ENCODE measurements around the gene CCDC33.

Gene CCDC33

DNA sequence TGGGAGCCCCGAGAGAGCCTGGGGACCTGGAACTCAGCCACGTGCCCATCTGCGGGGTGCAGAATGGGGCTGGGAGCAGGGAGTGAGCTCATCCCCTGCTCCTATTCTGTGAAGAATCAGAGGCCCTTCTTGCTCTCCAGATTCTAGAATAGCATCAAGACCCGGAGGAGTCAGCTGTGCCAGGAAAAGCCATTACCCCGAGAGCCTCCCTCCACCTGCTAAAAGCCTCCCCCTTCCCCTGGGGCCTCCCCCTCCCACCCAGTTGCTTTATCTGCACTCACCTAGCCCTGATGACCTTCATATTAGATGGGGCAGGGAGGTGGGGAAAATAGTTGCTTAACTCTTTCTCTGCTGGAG lies 23.1 kb downstream of the CCDC33 start:
- no peaks in the 10 kb centered on the region for H3K4me1 Mint-ChIP-seq
- no peaks in the 10 kb centered on the region for H3K9me3 Mint-ChIP-seq
- ATAC-seq (replicated peaks; ENCODE audit: extremely low read depth, poor library complexity, severe bottlenecking) (no peak), DNase-seq (ENCODE audit: low spot score in 2 of 2) (no peak)
- H3K27me3 Mint-ChIP-seq = peaks cover 88% of the 10 kb centered on the region
- H3K27ac Mint-ChIP-seq (ENCODE audit: low read depth) = no peak overlapping the region
- no peak overlapping the region for H3K4me3 Mint-ChIP-seq
- H3K36me3 Mint-ChIP-seq (ENCODE audit: insufficient read depth) = peaks cover 4% of the 10 kb centered on the region

DNA sequence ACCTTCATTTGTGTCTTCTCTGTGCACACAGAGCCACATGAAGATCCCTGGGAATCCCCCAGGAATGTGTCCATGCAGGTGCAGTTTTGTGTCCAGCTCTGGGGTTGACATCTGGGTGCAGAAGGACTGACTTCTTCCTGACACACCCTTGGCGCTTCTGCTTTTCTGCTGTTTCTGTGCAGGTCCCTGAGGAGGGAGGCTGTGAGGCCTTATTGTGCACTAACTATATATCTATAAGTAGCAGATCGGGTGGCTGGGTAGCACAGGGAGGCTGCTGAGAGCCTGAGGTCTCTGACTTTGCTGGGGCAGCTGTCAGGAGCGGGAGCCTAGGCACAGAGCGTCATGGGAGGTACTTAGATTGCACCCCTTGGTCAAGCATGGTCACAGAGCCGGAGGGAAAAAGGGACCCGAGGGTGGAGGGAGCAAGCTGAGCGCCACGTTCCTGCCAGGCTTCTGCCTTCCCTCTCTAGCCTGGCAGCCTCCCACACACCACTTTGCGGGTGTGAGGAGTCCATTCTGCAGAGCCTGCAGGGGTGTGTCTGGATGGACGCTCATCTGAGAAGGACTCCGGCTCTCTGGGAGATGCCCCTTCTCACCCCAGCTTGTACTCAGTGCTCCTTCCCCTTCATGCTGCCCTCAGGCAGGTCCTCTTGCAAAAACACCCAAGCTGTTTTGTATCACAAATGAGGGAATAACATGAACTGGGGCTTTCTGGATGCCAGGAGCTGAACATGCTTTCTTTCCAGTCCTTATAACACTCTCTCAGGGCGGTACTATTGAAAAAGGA lies 23.9 kb downstream of the CCDC33 start:
- H3K27ac Mint-ChIP-seq (ENCODE audit: low read depth) = no peak overlapping the region
- peaks cover 4% of the 10 kb centered on the region for H3K36me3 Mint-ChIP-seq (ENCODE audit: insufficient read depth)
- no peaks in the 10 kb centered on the region for H3K9me3 Mint-ChIP-seq
- H3K4me3 Mint-ChIP-seq = no peak overlapping the region
- H3K4me1 Mint-ChIP-seq = no peaks in the 10 kb centered on the region
- DNase-seq (ENCODE audit: low spot score in 2 of 2) (no peak), ATAC-seq (replicated peaks; ENCODE audit: extremely low read depth, poor library complexity, severe bottlenecking) (no peak)
- H3K27me3 Mint-ChIP-seq = peaks cover 88% of the 10 kb centered on the region

DNA sequence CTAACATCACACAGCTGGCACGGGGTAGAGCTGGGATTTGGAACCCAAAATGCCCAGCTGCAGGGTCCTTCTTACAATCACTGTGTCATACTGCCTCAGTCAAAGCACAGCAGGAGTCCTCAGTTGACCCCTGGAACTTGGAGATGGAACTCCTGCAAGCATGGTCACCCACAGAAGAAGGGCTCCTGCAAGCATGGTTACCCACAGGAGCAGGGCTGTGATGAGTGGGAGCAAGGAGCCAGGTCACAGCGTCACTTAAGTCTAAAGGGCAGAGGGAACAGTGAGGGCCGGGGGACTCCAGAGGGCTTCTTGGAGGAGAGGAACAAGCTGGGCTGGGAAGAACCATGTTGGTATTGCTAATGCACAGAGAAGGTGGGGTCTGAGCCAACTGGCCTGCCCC lies 24.9 kb downstream of the CCDC33 start:
- no peaks in the 10 kb centered on the region for H3K4me1 Mint-ChIP-seq
- peaks cover 4% of the 10 kb centered on the region for H3K36me3 Mint-ChIP-seq (ENCODE audit: insufficient read depth)
- no peak for ATAC-seq (replicated peaks; ENCODE audit: extremely low read depth, poor library complexity, severe bottlenecking)
- no peaks in the 10 kb centered on the region for H3K9me3 Mint-ChIP-seq
- no peak overlapping the region for H3K4me3 Mint-ChIP-seq
- DNase-seq (ENCODE audit: low spot score in 2 of 2) = no peak
- H3K27ac Mint-ChIP-seq (ENCODE audit: low read depth) = no peak overlapping the region
- peaks cover 89% of the 10 kb centered on the region for H3K27me3 Mint-ChIP-seq

DNA sequence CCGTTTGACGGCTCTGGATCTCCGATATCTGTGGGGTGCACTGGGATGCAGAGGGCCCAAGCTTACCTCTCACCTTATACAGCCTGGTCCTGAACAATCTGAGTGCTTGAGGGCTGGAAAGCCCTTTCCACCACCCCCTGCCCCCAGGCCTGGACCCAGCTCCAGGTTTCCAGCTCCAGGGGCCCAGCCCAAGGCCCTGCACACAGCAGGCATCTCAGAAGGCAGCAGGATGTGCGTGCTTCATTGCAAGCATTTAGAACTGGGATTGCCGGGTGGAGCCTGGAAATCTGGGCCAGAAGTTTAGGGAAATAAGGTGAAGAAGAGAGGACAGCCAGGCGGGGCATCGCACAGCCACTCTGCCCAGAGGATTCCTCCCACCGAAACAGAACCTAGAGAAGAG lies 25.6 kb downstream of the CCDC33 start:
- Mint-ChIP-seq H3K27ac (ENCODE audit: low read depth) (no peak overlapping the region), H3K4me3 (no peak overlapping the region), H3K27me3 (peaks cover 83% of the 10 kb centered on the region), H3K4me1 (no peaks in the 10 kb centered on the region), H3K36me3 (ENCODE audit: insufficient read depth) (peaks cover 4% of the 10 kb centered on the region), H3K9me3 (no peaks in the 10 kb centered on the region)
- ATAC-seq (replicated peaks; ENCODE audit: extremely low read depth, poor library complexity, severe bottlenecking) (no peak), DNase-seq (ENCODE audit: low spot score in 2 of 2) (no peak)

DNA sequence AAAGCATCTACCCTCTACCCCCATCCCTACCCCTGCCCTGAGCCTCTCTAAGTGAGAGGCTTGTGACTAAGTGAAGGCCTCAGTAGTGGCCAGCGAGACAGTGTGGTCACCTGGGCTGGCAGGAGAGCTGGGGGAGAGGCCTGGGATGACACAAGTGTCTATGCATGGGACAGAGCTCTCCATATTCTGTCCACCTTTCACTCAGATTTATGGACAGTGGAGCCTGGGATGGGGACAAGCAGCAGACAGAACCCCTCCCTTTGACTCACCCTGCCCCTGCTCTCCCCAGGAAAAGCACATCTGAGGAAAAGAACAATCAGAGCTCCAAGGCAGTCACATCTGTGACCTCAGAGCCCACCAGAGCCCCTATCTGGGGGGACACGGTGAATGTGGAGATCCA lies 26.0 kb downstream of the CCDC33 start:
- Mint-ChIP-seq H3K27ac (ENCODE audit: low read depth) (no peak overlapping the region), H3K9me3 (no peaks in the 10 kb centered on the region), H3K27me3 (peaks cover 78% of the 10 kb centered on the region), H3K36me3 (ENCODE audit: insufficient read depth) (peaks cover 4% of the 10 kb centered on the region), H3K4me3 (no peak overlapping the region), H3K4me1 (no peaks in the 10 kb centered on the region)
- DNase-seq (ENCODE audit: low spot score in 2 of 2) (no peak), ATAC-seq (replicated peaks; ENCODE audit: extremely low read depth, poor library complexity, severe bottlenecking) (no peak)

GRCh38 chr15:74262625-74263024 lies 26.5 kb downstream of the CCDC33 start:
- ATAC-seq (replicated peaks; ENCODE audit: extremely low read depth, poor library complexity, severe bottlenecking) = no peak
- Mint-ChIP-seq H3K27me3 (peaks cover 76% of the 10 kb centered on the region), H3K9me3 (no peaks in the 10 kb centered on the region)

DNA sequence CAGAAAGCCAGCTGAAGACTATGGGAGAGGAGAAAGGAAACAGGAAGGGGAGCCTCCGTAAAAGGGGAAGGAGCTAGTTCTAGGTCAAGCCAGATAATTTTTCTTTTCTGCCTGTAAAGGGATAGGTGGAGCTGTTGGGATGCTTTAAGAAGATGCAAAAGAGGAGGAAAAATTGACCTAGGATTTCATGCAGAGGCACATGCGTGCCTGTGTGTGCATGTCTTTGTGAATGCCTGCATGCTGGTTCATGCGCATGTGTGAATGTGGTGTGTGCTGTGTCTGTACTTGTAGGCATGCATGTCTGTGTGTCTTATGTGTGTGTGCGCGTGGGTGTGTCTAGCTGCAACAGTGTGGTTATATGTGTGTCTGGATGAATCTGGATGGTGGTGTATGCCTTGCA lies 27.3 kb downstream of the CCDC33 start:
- Mint-ChIP-seq H3K27me3 (peaks cover 76% of the 10 kb centered on the region), H3K4me3 (no peak overlapping the region), H3K27ac (ENCODE audit: low read depth) (no peak overlapping the region), H3K9me3 (no peaks in the 10 kb centered on the region), H3K36me3 (ENCODE audit: insufficient read depth) (peaks cover 4% of the 10 kb centered on the region), H3K4me1 (no peaks in the 10 kb centered on the region)
- DNase-seq (ENCODE audit: low spot score in 2 of 2) (no peak), ATAC-seq (replicated peaks; ENCODE audit: extremely low read depth, poor library complexity, severe bottlenecking) (no peak)

More at GRCh38 chr15:74262625-74263024, 26.5 kb downstream of the CCDC33 start:
- Mint-ChIP-seq H3K27ac (ENCODE audit: low read depth) (no peak overlapping the region), H3K36me3 (ENCODE audit: insufficient read depth) (peaks cover 4% of the 10 kb centered on the region), H3K4me1 (no peaks in the 10 kb centered on the region), H3K4me3 (no peak overlapping the region)
- no peak for DNase-seq (ENCODE audit: low spot score in 2 of 2)

DNA sequence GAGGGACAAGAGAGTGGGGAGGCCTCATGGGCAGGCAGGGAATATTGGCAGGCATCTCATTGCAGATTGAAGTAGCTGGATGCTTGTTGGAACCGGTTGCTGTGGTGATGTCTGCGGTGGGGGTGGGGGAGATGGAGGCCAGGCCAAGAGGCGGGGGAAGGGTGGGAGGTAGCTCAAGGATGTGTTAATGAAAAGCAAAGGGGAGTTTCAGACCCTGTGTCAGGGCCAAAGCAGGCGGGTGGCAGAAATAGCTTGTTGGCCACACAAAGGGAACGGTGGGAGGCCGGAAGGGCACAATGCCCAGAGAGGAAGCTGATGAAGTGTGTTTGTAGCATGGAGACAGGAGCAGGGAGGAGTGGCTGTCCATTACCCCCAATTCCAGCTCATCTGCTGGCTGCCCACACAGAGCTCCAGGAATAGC lies 28.0 kb downstream of the CCDC33 start:
- Mint-ChIP-seq H3K27me3 (peaks cover 80% of the 10 kb centered on the region), H3K4me3 (no peak overlapping the region), H3K27ac (ENCODE audit: low read depth) (no peak overlapping the region), H3K9me3 (no peaks in the 10 kb centered on the region), H3K36me3 (ENCODE audit: insufficient read depth) (peaks cover 4% of the 10 kb centered on the region), H3K4me1 (no peaks in the 10 kb centered on the region)
- DNase-seq (ENCODE audit: low spot score in 2 of 2) (no peak), ATAC-seq (replicated peaks; ENCODE audit: extremely low read depth, poor library complexity, severe bottlenecking) (no peak)

- DNase-seq (ENCODE audit: low spot score in 2 of 2) = no peak
- H3K36me3 Mint-ChIP-seq (ENCODE audit: insufficient read depth) = peaks cover 2% of the 10 kb centered on the region
- H3K4me1 Mint-ChIP-seq = no peaks in the 10 kb centered on the region
- no peaks in the 10 kb centered on the region for H3K9me3 Mint-ChIP-seq
- H3K27me3 Mint-ChIP-seq = peaks cover 81% of the 10 kb centered on the region
- no peak overlapping the region for H3K27ac Mint-ChIP-seq (ENCODE audit: low read depth)
- no peak overlapping the region for H3K4me3 Mint-ChIP-seq
- ATAC-seq (replicated peaks; ENCODE audit: extremely low read depth, poor library complexity, severe bottlenecking) = no peak
Measured at GRCh38 chr15:74265046-74265639, 29.0 kb downstream of the CCDC33 start.

- ATAC-seq (replicated peaks; ENCODE audit: extremely low read depth, poor library complexity, severe bottlenecking) = no peak
- DNase-seq (ENCODE audit: low spot score in 2 of 2) = no peak
- peaks cover 2% of the 10 kb centered on the region for H3K36me3 Mint-ChIP-seq (ENCODE audit: insufficient read depth)
- peaks cover 5% of the 10 kb centered on the region for H3K4me1 Mint-ChIP-seq
- no peak overlapping the region for H3K27ac Mint-ChIP-seq (ENCODE audit: low read depth)
- no peak overlapping the region for H3K4me3 Mint-ChIP-seq
- no peaks in the 10 kb centered on the region for H3K9me3 Mint-ChIP-seq
- H3K27me3 Mint-ChIP-seq = peaks cover 83% of the 10 kb centered on the region
Measured at GRCh38 chr15:74268020-74268419, 31.9 kb downstream of the CCDC33 start.

DNA sequence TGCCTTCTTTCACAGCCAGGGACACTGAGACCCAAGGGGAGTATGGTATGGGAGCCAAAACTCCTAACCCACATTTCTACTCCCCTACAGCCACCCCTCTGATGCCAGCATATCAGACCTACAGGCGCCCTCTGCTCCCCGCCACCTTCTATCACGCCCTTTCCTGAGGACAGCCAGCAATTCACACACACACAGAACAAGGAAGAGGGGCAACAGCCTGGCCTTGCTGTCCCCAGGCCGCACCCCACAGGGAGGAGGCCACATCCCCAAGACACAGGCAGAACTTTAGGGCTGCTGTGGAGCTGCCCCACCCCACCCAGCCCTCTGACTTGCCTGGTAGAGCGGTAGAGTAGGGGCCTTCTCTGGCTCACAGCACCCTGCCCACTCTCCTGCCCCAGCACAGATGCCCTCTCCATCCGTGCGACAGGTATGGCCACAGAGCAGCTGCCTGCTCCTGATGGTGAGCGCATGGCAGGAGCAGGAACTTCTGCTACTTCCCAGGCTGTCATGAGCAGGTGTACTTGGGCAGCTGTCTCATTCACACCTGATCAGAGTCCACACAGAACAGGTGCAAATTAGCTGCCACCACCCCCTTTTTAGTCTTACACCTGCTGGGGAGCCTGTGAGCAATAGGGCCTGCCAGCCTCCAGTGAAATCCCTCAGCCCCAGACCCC lies 33.4 kb downstream of the CCDC33 start:
- no peaks in the 10 kb centered on the region for H3K9me3 Mint-ChIP-seq
- no peak for DNase-seq (ENCODE audit: low spot score in 2 of 2)
- no peak for ATAC-seq (replicated peaks; ENCODE audit: extremely low read depth, poor library complexity, severe bottlenecking)
- H3K36me3 Mint-ChIP-seq (ENCODE audit: insufficient read depth) = no peaks in the 10 kb centered on the region
- H3K4me3 Mint-ChIP-seq = no peak overlapping the region
- peaks cover 5% of the 10 kb centered on the region for H3K4me1 Mint-ChIP-seq
- H3K27me3 Mint-ChIP-seq = peaks cover 71% of the 10 kb centered on the region
- H3K27ac Mint-ChIP-seq (ENCODE audit: low read depth) = no peak overlapping the region

GRCh38 chr15:74270155-74270554 lies 34.0 kb downstream of the CCDC33 start:
- H3K27me3 Mint-ChIP-seq = peaks cover 65% of the 10 kb centered on the region
- H3K4me1 Mint-ChIP-seq = peaks cover 5% of the 10 kb centered on the region
- H3K27ac Mint-ChIP-seq (ENCODE audit: low read depth) = no peak overlapping the region
- H3K4me3 Mint-ChIP-seq = no peak overlapping the region
- H3K36me3 Mint-ChIP-seq (ENCODE audit: insufficient read depth) = no peaks in the 10 kb centered on the region
- no peak for ATAC-seq (replicated peaks; ENCODE audit: extremely low read depth, poor library complexity, severe bottlenecking)
- no peak for DNase-seq (ENCODE audit: low spot score in 2 of 2)
- H3K9me3 Mint-ChIP-seq = no peaks in the 10 kb centered on the region

All from central memory CD8-positive, alpha-beta T cell (primary cell).